HG03039 (cell line): ENCODE data around the gene RENBP.

Experiments
- ATAC-seq: cut with Tn5 transposase; IDR thresholded peaks from one replicate; pipeline ENCODE4 v1.9.1; 2021; ENCODE audit warnings: mild to moderate bottlenecking, moderate library complexity; ENCODE audit not compliant: unreplicated experiment

Gene RENBP

DNA sequence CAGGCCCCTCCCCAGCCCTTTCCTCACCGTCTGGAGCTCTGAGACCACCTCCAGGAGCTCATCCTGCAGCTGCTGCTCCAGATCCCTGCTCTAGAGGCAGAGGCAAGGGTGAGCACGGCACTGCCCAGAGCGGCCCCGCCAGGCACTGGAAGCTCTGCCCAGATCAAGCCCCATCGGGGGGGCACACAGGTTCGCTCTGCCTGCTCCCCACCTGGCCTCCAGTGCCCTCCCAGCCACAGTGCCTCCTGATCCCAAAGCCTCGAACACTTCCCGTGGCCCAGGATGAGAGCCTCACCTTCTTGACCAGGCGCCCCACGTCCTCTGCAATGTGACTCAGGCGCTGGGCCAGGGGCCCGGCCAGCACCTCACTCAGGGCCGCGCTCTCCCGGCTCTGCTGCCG is 23.4 kb downstream of the RENBP start:
- no peak for ATAC-seq

DNA sequence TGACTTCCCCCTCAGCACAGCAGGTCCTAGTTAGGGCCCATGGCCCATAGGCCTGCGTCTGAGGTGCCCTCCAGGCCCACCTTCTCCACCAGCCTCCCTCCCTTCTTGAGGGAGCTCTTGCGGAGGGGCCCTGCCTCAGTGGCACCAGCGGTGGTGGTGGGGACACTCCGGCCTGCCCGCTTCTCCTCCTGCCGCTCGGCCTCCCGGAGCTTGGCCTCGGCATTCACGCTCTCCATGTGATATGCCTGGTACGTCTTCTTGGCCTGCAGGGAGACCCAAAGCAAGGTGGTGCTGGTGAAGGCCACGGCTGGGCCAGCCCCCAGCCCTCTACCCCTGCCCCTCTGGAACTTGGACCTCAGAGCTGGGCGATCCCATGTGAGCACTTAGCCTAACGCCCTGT is 23.9 kb downstream of the RENBP start:
- no peak for ATAC-seq

DNA sequence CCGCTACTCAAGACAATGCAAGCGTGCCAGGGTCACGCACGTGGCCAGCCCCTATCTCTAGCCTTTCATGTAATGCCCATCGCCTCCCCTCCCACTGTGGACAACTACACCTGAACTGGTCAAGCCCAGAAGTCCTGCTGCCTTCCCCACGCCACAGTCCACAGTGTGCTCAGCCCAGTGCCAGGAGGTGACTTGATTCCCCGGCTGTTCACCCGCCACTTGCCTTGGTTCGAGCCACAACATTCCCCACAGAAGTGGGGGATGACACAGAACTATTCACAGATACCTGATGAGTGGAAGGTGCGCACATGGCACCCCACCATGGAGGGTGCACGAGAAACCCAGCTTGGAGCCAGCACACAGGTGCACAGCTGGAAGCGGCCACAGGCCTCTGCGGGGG is 25.2 kb downstream of the RENBP start:
- ATAC-seq, result no peak

DNA sequence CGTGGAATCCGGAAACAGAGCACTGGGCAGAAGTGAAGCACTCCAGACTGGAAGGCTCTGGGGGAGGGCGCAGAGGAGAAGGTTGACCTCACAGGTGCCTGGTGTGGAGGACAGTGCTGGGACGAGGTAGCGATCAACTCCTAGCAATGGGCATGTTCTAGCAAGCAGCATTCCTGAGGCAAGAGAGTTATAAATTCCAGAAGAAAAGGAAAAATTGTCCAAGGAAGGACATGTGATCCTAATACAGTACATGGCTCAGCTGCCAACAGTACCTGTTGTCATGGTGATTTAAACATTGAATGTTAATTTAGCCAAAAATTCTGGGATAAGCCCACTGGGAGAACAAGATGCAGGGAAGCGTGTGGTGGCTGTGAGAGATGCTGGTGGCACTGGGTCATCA is 26.6 kb downstream of the RENBP start:
- ATAC-seq, result no peak

DNA sequence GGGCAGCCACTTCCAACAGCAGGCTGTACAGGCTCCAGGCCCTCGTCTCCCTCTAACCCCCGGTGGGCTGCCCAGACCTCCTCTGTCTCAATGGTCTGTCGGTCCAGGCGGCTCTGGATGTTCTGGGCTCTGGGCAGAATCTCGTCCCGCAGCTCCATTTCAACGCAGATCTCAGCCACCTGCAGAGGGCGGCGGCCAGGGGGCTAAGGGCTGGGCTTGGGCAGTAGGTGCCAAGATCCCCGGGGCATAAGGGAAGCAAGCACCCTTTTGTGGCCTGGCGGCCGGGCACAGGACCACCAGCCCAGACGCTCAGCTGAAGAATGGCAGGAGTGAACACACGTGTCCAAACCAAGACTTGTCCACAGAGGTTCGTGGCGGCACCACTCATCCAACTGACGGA is 30.7 kb downstream of the RENBP start:
- no peak for ATAC-seq

DNA sequence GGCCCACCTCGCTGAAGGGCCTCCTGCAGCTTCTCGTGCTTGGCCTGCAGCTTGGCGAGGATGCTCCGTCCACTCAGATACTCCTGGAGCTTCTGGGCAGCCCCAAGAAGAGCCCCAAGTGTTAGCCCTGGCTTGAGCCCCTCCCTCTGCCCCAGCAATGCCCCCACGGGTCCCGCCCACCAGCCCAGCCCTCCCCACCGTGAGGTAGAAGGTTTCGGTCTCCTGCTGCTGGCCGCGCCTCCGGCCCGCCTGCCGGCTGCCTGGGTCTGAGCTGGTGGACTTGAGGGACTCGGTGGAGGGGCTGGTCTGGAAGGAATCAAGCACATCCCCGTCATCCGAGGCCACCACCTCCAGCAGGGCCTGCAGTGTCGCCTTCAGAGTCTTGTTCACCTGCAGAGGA is 31.2 kb downstream of the RENBP start:
- no peak for ATAC-seq

DNA sequence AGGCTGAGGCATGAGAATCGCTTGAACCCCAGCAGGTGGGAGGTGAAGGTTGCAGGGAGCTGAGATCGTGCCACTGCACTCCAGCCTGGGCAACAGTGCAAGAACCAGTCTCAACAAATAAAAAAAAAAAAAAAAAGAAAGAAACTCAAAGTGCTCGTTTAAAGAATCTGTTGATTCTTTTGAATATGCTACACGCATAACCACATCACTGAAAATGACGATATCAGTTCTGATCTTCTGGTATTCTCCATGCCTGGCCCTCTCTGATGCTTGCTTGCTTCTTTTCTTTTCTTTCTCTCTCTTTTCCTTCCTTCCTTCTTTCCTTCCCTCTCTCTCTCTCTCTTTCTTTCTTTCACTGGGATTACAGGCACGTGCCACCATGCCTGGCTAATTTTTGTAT is 32.6 kb downstream of the RENBP start:
- ATAC-seq, result no peak

DNA sequence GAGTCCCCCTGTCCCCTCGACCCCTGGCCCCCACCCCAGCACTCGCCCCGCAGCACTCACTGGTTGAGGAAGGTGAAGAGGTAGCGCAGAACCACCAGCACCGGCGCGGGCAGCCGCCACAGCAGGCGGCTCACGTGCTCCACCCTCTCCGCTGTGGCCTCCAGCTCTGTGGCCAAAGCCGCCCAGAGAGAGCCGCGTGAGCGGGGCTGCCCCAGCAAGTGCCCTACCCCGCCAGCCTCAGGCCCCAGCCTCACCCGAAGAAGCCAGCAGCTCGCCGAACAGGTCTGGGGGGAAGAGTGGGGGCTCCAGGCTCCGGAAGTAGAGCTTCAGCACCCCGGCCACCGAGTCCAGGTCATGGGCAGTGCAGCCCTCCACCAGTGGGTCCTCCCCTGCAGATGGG is 34.0 kb downstream of the RENBP start:
- no peak for ATAC-seq

DNA sequence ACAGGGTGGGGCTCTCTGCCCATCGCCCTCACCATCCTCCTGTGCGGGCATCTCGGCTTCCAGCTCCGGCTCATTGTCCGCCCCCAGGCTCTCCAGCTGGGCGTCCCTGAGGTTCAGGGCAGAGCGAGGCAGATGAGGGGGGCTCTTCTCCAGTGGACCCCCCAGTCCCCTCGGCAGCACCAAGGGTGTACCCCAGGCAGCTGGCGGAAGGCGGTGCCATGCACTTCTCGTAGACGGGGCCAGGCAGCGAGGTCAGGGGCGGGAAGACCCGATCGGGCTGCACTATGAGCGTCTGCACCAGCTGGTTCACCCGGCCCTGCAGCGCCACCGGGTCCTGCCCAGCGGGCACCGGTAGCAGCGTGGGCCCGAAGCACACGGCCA is 34.5 kb downstream of the RENBP start:
- ATAC-seq, result no peak

DNA sequence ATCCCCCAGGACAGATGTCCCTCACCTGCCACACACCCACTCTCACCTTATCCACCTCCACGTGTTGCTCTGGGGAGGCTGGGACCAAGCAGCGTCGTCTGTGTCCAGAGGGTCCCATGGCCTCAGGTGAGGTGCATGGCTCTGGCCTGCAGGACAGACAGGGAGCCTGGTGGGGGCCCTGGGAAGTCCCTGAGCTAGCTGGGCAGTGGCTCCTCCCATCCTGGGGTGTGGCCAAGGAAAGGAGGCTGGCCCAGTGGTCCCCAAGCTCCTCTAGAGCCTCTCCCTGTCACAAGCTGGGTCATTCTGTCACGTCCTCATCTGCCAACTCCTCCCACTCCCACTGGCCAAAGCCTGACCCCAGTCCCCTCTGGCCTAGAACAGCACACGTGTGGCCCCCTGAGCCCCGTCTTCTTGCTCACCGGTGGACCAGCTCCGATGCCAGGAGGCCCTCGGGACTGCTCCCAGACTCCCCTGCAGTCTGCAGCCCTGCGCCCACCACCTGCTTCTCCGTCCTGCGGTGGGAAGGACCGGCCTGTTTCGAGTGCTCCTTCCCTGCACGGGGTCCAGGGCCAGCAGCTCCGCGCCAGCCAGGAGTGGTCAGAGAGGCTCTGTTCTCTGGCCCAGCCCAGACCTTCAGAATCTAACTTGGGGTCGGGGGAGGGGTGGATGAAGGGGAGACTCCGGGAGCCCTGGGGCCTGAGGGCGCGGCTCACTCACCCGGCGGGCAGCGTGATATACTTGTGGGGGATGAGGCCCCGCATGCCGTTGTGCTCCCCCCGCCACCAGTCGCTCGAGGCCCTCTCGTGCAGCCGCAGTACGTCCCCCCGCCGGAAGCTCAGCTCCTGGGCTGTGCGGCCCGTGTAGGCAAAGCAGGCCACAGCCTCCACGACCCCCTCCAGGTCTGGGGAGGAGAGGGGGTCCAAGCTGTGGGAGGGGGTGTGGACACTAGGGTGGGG is 35.1 kb downstream of the RENBP start:
- no peak for ATAC-seq

DNA sequence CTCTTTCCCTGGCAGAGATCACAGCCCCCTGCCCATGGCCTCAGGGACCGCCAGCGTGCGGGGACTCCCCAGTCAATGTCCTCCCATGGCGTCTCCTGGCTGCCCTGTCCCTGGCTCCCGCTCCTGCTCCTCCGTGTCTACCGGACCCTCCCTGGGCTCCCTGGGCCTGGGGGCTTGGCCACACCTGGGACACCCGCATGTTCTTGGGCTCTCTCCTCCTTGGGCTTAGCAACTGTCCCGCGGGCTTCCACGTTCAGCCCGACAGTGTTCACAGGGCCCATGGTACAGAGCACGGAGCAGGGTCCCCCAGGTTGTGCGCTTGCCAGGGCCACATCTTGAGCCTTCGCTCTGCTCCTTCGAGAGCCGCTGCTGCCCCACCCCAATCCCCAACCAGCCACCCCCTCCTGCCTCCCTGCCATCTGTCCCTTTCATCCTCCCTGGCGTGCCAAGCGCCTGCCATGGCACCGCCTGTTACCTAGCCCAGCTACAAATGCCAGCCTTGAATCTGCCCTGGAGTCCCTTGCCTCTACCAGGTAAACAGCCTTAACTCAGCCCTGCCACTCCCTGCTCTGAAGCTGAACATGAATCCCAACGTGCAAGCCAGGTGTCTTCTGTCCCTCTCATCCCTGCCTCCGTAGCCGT is 36.1 kb downstream of the RENBP start:
- no peak for ATAC-seq

DNA sequence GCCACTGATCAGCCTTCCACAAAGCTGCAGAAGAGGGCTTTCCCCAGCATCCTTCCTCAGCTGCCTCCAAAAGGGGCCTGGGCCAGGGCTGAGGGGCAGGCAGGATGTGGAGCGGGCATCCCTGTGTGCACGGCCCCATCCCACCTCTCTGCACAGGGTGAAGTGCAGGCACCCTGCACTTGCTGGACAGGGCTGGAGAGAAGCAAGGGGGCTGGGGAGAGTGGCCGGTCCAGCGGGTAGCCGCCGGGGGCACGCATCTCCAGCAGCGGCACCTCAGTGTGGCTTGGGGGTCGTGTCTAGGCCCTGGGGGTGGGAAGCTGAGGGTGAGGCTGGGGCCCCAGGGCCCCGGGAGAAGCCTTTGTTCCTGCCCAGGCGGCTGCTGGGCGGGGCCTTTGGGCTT is 37.0 kb downstream of the RENBP start:
- no peak for ATAC-seq

DNA sequence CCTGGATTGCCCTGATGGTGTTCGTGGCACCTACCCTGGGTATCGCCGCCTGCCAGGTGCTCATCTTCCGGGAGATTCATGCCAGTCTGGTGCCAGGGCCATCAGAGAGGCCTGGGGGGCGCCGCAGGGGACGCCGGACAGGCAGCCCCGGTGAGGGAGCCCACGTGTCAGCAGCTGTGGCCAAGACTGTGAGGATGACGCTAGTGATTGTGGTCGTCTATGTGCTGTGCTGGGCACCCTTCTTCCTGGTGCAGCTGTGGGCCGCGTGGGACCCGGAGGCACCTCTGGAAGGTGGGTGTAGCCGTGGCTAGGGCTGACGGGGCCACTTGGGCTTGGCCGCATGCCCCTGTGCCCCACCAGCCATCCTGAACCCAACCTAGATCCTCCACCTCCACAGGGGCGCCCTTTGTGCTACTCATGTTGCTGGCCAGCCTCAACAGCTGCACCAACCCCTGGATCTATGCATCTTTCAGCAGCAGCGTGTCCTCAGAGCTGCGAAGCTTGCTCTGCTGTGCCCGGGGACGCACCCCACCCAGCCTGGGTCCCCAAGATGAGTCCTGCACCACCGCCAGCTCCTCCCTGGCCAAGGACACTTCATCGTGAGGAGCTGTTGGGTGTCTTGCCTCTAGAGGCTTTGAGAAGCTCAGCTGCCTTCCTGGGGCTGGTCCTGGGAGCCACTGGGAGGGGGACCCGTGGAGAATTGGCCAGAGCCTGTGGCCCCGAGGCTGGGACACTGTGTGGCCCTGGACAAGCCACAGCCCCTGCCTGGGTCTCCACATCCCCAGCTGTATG is 38.1 kb downstream of the RENBP start:
- no peak for ATAC-seq

DNA sequence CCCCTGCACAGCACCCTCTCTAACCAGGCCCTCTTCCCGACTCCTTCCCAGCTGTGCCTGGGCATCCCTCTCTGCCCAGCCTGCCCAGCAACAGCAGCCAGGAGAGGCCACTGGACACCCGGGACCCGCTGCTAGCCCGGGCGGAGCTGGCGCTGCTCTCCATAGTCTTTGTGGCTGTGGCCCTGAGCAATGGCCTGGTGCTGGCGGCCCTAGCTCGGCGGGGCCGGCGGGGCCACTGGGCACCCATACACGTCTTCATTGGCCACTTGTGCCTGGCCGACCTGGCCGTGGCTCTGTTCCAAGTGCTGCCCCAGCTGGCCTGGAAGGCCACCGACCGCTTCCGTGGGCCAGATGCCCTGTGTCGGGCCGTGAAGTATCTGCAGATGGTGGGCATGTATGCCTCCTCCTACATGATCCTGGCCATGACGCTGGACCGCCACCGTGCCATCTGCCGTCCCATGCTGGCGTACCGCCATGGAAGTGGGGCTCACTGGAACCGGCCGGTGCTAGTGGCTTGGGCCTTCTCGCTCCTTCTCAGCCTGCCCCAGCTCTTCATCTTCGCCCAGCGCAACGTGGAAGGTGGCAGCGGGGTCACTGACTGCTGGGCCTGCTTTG is 38.9 kb downstream of the RENBP start:
- no peak for ATAC-seq

DNA sequence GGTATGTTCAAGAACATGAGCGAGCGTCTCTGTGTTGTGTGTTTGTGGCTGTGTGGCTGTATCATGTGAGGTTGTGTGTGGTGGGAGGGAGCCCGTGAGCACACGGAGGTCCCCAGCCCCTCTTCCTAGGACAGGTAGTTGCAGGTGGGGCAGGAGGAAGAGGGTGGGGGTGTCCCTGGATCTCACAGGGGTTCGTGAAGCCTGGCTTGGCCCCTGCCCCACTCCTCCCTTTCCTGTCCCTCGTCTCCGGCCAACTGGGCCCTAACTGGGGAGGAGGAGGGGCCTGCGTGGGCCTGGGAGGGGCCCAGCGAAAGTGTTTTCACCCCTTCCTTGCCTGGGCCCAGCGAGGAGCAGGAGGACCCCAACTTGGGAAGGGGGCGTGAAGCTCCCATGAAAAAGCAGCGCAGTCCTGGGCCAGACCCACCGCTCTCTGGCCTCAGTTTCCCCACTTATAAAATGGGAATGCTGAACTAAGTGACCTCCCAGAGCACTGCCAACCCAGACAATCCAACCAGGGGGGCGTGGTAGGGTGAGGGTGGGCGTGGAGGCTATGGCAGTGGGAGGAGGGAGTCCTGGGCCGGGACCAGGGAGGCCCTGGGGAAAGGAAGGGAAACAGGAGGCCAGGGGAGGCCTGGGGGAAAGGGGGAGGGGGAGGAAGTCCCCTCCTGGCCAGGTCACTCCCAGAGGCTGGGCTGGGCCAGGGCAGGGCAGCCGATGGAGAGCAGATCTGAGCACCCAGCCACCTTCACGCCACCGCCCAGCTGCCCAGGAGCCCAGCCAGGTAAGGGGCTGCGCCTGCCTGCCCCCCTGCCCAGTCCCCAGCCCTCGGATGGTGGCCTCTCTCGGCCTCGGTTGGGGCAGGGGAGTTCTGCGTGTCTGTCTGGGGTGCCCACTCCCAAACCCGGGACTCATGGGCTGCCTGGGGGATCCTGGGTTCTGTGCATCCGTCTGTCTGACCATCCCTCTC is 40.2 kb downstream of the RENBP start, which contains the start of gene AVPR2:
Gene AVPR2 (plus strand): TSS at position 683 of the 967 bp plus-strand sequence. CDS start 473 bp downstream, outside the sequence.
- no peak for ATAC-seq

DNA sequence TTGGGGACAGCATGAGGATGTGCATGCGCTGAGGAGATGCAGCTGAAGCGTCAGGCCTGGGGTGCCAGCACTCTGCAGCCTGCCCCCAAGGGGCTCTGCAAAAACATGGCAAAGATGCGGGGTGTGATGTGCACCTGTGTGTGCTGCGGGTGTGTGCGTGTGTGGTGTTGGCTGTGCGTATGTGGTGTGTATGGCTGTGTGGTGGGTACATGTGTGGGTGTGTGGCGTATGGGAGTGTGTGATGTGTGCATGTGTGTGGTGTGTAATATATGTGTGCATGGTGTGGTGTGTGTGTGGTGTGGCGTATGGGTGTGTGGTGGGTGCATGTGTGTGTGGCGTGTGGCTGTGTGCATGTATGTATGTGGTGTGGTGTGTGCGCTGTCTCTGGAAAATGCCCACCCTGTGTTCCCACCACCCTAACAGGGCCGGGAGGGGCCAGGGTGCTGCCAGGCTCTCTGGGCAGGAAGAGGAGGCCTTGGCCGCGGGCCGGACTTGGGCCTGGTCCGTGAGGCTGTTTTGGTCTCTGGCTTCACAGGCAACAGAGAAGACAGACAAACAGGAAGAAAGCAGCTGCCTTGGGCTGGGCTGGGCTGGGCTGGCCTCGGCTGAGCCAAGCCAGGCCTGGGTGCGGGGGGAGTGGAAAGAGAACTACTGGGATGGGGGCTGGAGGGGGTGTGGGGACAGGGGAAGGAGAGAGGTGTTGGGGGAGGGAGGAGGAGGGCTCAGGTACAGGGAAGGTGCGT is 41.0 kb downstream of the RENBP start:
- no peak for ATAC-seq

DNA sequence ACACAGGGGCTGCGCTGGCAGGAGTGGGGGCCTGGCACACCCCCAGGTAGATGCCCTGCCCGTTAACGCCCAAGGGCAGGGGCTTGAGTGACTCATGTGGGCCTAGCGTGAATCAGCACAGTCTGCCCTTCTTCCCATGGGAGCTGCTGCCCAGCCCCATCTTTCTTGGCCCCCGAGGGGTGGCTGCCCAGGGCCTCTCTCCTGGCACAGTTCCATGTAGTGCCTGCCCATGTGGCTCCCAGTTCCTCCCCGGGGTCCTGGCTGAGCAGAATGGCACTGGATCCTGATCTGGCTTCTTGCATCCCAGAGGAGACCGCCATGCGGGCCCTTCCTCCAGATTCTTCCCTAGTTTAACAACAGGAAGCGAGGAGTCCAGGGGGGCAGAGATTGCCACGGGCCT is 42.1 kb downstream of the RENBP start:
- no peak for ATAC-seq

DNA sequence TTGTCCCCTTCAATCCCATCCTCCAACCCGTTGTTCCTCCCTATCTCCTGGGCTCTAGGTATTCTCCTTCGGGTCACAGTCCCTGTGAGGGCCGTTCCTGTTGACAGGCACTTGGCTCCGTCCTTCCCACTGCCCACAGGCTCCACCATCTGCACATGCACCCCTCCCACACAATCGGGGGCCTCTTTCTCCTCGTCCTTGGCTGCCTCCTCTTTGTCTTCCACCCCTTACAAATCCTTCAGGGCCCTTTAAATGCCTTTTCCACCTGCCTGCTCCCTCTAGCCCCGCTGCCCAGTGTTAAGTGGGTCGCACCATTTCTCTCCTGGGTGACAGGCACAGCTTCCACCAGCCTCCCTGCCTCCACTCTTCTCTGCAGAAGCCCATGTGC is 42.7 kb downstream of the RENBP start:
- no peak for ATAC-seq
